ENCODE data around the gene GGA2. TPM values are rescaled to one million over a fixed set of nuclear protein-coding genes. Genes with fewer than 3 reads are reported as not detected.
A peak's percentile ranks its signal among the peaks of the same experiment; 100 is the strongest.

Gene GGA2
- total and polyA plus RNA-seq, 2 donors (not counting 1 experiment from before 2014, with no cell fraction given) = 19.5 to 29.6 TPM

DNA sequence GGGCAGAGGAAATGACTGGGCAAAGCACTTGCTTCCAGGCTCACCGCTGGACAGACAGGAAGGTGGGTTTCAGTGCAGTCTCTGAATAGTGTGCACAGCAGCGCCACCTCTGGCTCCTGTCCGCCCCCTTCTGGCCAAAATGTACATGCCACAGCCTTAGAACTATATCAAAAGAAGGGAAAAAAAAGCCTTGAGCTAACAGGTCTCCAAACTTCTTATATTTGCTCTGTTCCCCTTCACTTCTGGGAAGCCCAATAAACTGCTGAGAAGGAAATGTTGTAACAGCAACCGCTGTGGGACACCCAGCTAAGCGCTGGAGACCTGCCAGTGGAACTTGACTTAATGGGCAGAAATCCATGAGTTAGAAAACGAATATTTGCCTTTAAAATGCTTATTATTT lies 74.8 kb downstream of the GGA2 start:
- no peak overlapping the region for H3K4me2 ChIP-seq (ENCODE audit: extremely low read depth, insufficient read depth, low read length)
- no peak overlapping the region for H3K27ac ChIP-seq (ENCODE audit: insufficient read depth, low read length)
- peak; percentile 36 to 61 for DNase-seq (ENCODE audit: low read depth in 2 of 2)
- peaks cover 5% of the 10 kb centered on the region for H3K36me3 ChIP-seq (ENCODE audit: control insufficient read depth, insufficient read depth, low read length)
- no peaks in the 10 kb centered on the region for H3K79me2 ChIP-seq (ENCODE audit: control insufficient read depth, insufficient read depth, low read length)
- no peak overlapping the region for H3K4me3 ChIP-seq (replicated peaks in 1 of 4; ENCODE audit: control extremely low read depth in 1 of 4, insufficient read depth in 1 of 4, low read depth in 3 of 4, low read length in 4 of 4)
- H3K27me3 ChIP-seq (ENCODE audit: control insufficient read depth, insufficient read depth, low read length) = no peaks in the 10 kb centered on the region
- no peaks in the 10 kb centered on the region for H4K20me1 ChIP-seq (ENCODE audit: control insufficient read depth, extremely low read depth, insufficient read depth, low read length)
- H3K9ac ChIP-seq (ENCODE audit: insufficient read depth, low read length) = no peak overlapping the region
- H3K9me3 ChIP-seq (ENCODE audit: control insufficient read depth, insufficient read depth, low read depth, low read length) = no peaks in the 10 kb centered on the region
- no peak for TF ChIP-seq EZH2 (IDR thresholded peaks at IDR 0.05; ENCODE audit: low read length, missing control alignments)
- TF ChIP-seq, protein P1, sequence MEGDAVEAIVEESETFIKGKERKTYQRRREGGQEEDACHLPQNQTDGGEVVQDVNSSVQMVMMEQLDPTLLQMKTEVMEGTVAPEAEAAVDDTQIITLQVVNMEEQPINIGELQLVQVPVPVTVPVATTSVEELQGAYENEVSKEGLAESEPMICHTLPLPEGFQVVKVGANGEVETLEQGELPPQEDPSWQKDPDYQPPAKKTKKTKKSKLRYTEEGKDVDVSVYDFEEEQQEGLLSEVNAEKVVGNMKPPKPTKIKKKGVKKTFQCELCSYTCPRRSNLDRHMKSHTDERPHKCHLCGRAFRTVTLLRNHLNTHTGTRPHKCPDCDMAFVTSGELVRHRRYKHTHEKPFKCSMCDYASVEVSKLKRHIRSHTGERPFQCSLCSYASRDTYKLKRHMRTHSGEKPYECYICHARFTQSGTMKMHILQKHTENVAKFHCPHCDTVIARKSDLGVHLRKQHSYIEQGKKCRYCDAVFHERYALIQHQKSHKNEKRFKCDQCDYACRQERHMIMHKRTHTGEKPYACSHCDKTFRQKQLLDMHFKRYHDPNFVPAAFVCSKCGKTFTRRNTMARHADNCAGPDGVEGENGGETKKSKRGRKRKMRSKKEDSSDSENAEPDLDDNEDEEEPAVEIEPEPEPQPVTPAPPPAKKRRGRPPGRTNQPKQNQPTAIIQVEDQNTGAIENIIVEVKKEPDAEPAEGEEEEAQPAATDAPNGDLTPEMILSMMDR (conservative IDR thresholded peaks at IDR 0.05 in 1 of 2, IDR thresholded peaks at IDR 0.05 in 1 of 2; ENCODE audit: low read depth in 1 of 2, low read length in 2 of 2) = peak; percentile 77 to 91
- H3K4me1 ChIP-seq (ENCODE audit: control insufficient read depth, extremely low read depth, insufficient read depth, low read length) = no peaks in the 10 kb centered on the region
- H2AFZ ChIP-seq (ENCODE audit: low read length) = no peak overlapping the region

- H4K20me1 ChIP-seq (ENCODE audit: control insufficient read depth, extremely low read depth, insufficient read depth, low read length) = no peaks in the 10 kb centered on the region
- H2AFZ ChIP-seq (ENCODE audit: low read length) = no peak overlapping the region
- TF ChIP-seq, protein P1 (conservative IDR thresholded peaks at IDR 0.05 in 1 of 2, IDR thresholded peaks at IDR 0.05 in 1 of 2; ENCODE audit: low read depth in 1 of 2, low read length in 2 of 2) = peak; percentile 86 to 91
- no peak for TF ChIP-seq EZH2 (IDR thresholded peaks at IDR 0.05; ENCODE audit: low read length, missing control alignments)
- no peak overlapping the region for H3K9ac ChIP-seq (ENCODE audit: insufficient read depth, low read length)
- no peak overlapping the region for H3K27ac ChIP-seq (ENCODE audit: insufficient read depth, low read length)
- H3K9me3 ChIP-seq (ENCODE audit: control insufficient read depth, insufficient read depth, low read depth, low read length) = no peaks in the 10 kb centered on the region
- DNase-seq (ENCODE audit: low read depth in 2 of 2) = peak; percentile 51 to 82
- no peaks in the 10 kb centered on the region for H3K4me1 ChIP-seq (ENCODE audit: control insufficient read depth, extremely low read depth, insufficient read depth, low read length)
- H3K27me3 ChIP-seq (ENCODE audit: control insufficient read depth, insufficient read depth, low read length) = no peaks in the 10 kb centered on the region
- no peak overlapping the region for H3K4me2 ChIP-seq (ENCODE audit: extremely low read depth, insufficient read depth, low read length)
- no peaks in the 10 kb centered on the region for H3K79me2 ChIP-seq (ENCODE audit: control insufficient read depth, insufficient read depth, low read length)
- peaks cover 7% of the 10 kb centered on the region for H3K36me3 ChIP-seq (ENCODE audit: control insufficient read depth, insufficient read depth, low read length)
- no peak overlapping the region for H3K4me3 ChIP-seq (replicated peaks in 1 of 4; ENCODE audit: control extremely low read depth in 1 of 4, insufficient read depth in 1 of 4, low read depth in 3 of 4, low read length in 4 of 4)
Measured at GRCh38 chr16:23434380-23434779, 75.9 kb downstream of the GGA2 start.

- Histone ChIP-seq H3K79me2 (ENCODE audit: control insufficient read depth, insufficient read depth, low read length) (no peaks in the 10 kb centered on the region), H3K36me3 (ENCODE audit: control insufficient read depth, insufficient read depth, low read length) (peaks cover 7% of the 10 kb centered on the region), H3K4me2 (ENCODE audit: extremely low read depth, insufficient read depth, low read length) (no peak overlapping the region), H3K9ac (ENCODE audit: insufficient read depth, low read length) (no peak overlapping the region), H3K9me3 (ENCODE audit: control insufficient read depth, insufficient read depth, low read depth, low read length) (no peaks in the 10 kb centered on the region), H4K20me1 (ENCODE audit: control insufficient read depth, extremely low read depth, insufficient read depth, low read length) (no peaks in the 10 kb centered on the region), H3K4me1 (ENCODE audit: control insufficient read depth, extremely low read depth, insufficient read depth, low read length) (no peaks in the 10 kb centered on the region), H2AFZ (ENCODE audit: low read length) (no peak overlapping the region), H3K27me3 (ENCODE audit: control insufficient read depth, insufficient read depth, low read length) (no peaks in the 10 kb centered on the region), H3K27ac (ENCODE audit: insufficient read depth, low read length) (no peak overlapping the region), H3K4me3 (replicated peaks in 1 of 4; ENCODE audit: control extremely low read depth in 1 of 4, insufficient read depth in 1 of 4, low read depth in 3 of 4, low read length in 4 of 4) (no peak overlapping the region)
- DNase-seq (ENCODE audit: low read depth in 2 of 2) = no peak
- TF ChIP-seq EZH2 (IDR thresholded peaks at IDR 0.05; ENCODE audit: low read length, missing control alignments) = no peak
- TF ChIP-seq, protein P1 (conservative IDR thresholded peaks at IDR 0.05 in 1 of 2, IDR thresholded peaks at IDR 0.05 in 1 of 2; ENCODE audit: low read depth in 1 of 2, low read length in 2 of 2) = no peak
Measured at GRCh38 chr16:23433261-23433920, 76.9 kb downstream of the GGA2 start.
